A549 (cell line): ENCODE data around the gene UQCC2. TPM values are rescaled to one million over a fixed set of nuclear protein-coding genes. Genes with fewer than 3 reads are reported as not detected.

Source experiments
- ATAC-seq, 2 experiments: fragments of 200-7000 bp in 1 of 2; fragments of >200 bp in 1 of 2; cut with Nextera tagmentation in 1 of 2; cut with Tn5 transposase in 1 of 2; 3 replicates each; pipeline versions ENCODE4 v1.8.0 to v1.9.1; 2018 to 2020; ENCODE audit warnings: mild to moderate bottlenecking in 1 of 2, moderate library complexity in 1 of 2
- CTCF ChIA-PET: fragments of 300-600 bp; sonication (Branson Sonifier 250); formaldehyde crosslinking; extraction: SDS; loops from one replicate; lab custom pipeline; 2021; ENCODE audit warnings: antibody characterized with exemption, inconsistent platforms; lab: Yijun Ruan, JAX
- POLR2A ChIA-PET: fragments of 350-600 bp; formaldehyde crosslinking; extraction: SDS; loops from one replicate; lab custom pipeline; 2021; ENCODE audit warnings: antibody characterized with exemption, inconsistent platforms; lab: Yijun Ruan, JAX
- DNase-seq, 2 experiments: peaks; one replicate each; pipeline versions ENCODE4 v3.0.0 to v3.0.0-alpha.2; 2011 to 2016; ENCODE audit warnings: low read depth in 1 of 2, low spot score in 1 of 2
- FAIRE-seq: peaks from 2 replicates; lab custom pipeline; 2011; peaks lifted over from hg19 to GRCh38; lab: Jason Lieb, UNC
- H3K27ac ChIP-seq, 2 experiments: fragments of >200 bp; sonication (Bioruptor Twin); formaldehyde crosslinking; 3 replicates each; pipeline ENCODE4 v1.5.1; 2016 to 2017
- H3K4me1 ChIP-seq: fragments of >200 bp; sonication (Bioruptor Twin); formaldehyde crosslinking; 3 replicates; pipeline ENCODE4 v1.6.1; 2016
- H3K4me2 ChIP-seq: fragments of >200 bp; sonication (Bioruptor Twin); formaldehyde crosslinking; 3 replicates; pipeline ENCODE4 v1.6.1; 2016
- H3K4me3 ChIP-seq: fragments of >200 bp; sonication (Bioruptor Twin); formaldehyde crosslinking; 3 replicates; pipeline ENCODE4 v1.5.1; 2016
- H3K9me3 ChIP-seq: fragments of >200 bp; sonication (Bioruptor Twin); formaldehyde crosslinking; 3 replicates; pipeline ENCODE4 v1.6.1; 2016
- CBX8 ChIP-seq: fragments of 200-600 bp; sonication (generic); IDR thresholded peaks from 2 replicates; pipeline ENCODE4 v1.6.1; 2016
- CEBPB ChIP-seq, 2 experiments: fragments of >200 bp in 1 of 2; sonication (Bioruptor Twin) in 1 of 2; formaldehyde crosslinking in 1 of 2; IDR thresholded peaks; 2 replicates each; pipeline ENCODE4 v1.6.1; 2012 to 2016
- CHD4 ChIP-seq: fragments of 200-600 bp; sonication (generic); IDR thresholded peaks from 2 replicates; pipeline ENCODE4 v1.6.1; 2016; ENCODE audit warnings: antibody characterized with exemption, mild to moderate bottlenecking, borderline replicate concordance
- EP300 ChIP-seq, 2 experiments: fragments of >200 bp; sonication (Bioruptor Twin); formaldehyde crosslinking; IDR thresholded peaks; 2 replicates in 1 of 2; 3 replicates in 1 of 2; pipeline ENCODE4 v1.6.1; 2016 to 2017
- FOSB ChIP-seq: fragments of 250-450 bp; sonication (Bioruptor Pico); IDR thresholded peaks from 2 replicates; pipeline ENCODE4 v1.5.0; 2020; ENCODE audit warnings: mild to moderate bottlenecking, moderate library complexity
- FOXS1 ChIP-seq: fragments of 250-450 bp; sonication (Bioruptor Pico); IDR thresholded peaks from 2 replicates; pipeline ENCODE4 v1.5.0; 2020; ENCODE audit warnings: mild to moderate bottlenecking, moderate library complexity
- HDAC2 ChIP-seq: fragments of 200-600 bp; sonication (generic); IDR thresholded peaks from 2 replicates; pipeline ENCODE4 v1.6.1; 2016
- HOXA7 ChIP-seq: fragments of 250-450 bp; sonication (Bioruptor Pico); IDR thresholded peaks from 2 replicates; pipeline ENCODE4 v1.5.0; 2020; ENCODE audit warnings: mild to moderate bottlenecking, moderate library complexity
- HOXB13 ChIP-seq: fragments of 250-450 bp; sonication (Bioruptor Pico); IDR thresholded peaks from 2 replicates; pipeline ENCODE4 v1.5.0; 2020; ENCODE audit warnings: low read depth, mild to moderate bottlenecking, moderate library complexity
- HOXB5 ChIP-seq: fragments of 250-450 bp; sonication (Bioruptor Pico); IDR thresholded peaks from 2 replicates; pipeline ENCODE4 v1.5.0; 2020; ENCODE audit warnings: mild to moderate bottlenecking, moderate library complexity
- JUNB ChIP-seq: fragments of >200 bp; sonication (Bioruptor Twin); formaldehyde crosslinking; IDR thresholded peaks from 2 replicates; pipeline ENCODE4 v1.6.1; 2016
- NPAS2 ChIP-seq: fragments of 250-450 bp; sonication (Bioruptor Pico); IDR thresholded peaks from 2 replicates; pipeline ENCODE4 v1.8.0; 2022; ENCODE audit warnings: mild to moderate bottlenecking, moderate library complexity, borderline replicate concordance
- SMC3 ChIP-seq: fragments of >200 bp; sonication (Bioruptor Twin); formaldehyde crosslinking; IDR thresholded peaks from 3 replicates; pipeline ENCODE4 v1.6.1; 2018; ENCODE audit warnings: inconsistent platforms
- ZSCAN20 ChIP-seq: fragments of 250-450 bp; sonication (Bioruptor Pico); IDR thresholded peaks from 2 replicates; pipeline ENCODE4 v1.8.0; 2022; ENCODE audit warnings: mild to moderate bottlenecking, moderate library complexity
- WGBS: methylation state at CpG from one replicate; pipeline ENCODE4 v1.1.6; 2017; ENCODE audit errors: missing lambda C conversion rate; 5-methylcytosine and 5-hydroxymethylcytosine counted together
- polyA plus RNA-seq, 4 experiments: library from polyadenylated mRNA; depleted of rRNA in 3 of 4; stranded (reverse); fragments of >200 nt; fragmentation: RNase III in 1 of 4; extraction: RNeasy Plus Mini Kit Qiagen cat#74134 plus additional on column Dnase treatment in 1 of 4; gene quantifications; 2 replicates in 3 of 4; 3 replicates in 1 of 4; pipeline ENCODE4 v1.2.3, GENCODE V29; 2011 to 2017
- TF ChIP-seq, protein P1 (sequence below): fragments of >200 bp; sonication (Bioruptor Twin); formaldehyde crosslinking; IDR thresholded peaks from 3 replicates; pipeline ENCODE4 v1.5.1; 2016
- TF ChIP-seq, protein P2 (sequence below): fragments of 250-450 bp; sonication (Bioruptor Pico); IDR thresholded peaks from 2 replicates; pipeline ENCODE4 v1.5.0; 2020; ENCODE audit warnings: low read depth, mild to moderate bottlenecking, moderate library complexity
- TF ChIP-seq, protein P3 (sequence below): fragments of 250-450 bp; sonication (Bioruptor Pico); IDR thresholded peaks from 2 replicates; pipeline ENCODE4 v1.5.0; 2021; ENCODE audit warnings: mild to moderate bottlenecking, moderate library complexity, borderline replicate concordance
- TF ChIP-seq, protein P4 (sequence below): IDR thresholded peaks from 2 replicates; pipeline ENCODE4 v1.6.1; 2012
- TF ChIP-seq, protein P5 (sequence below): fragments of 200-600 bp; sonication (generic); IDR thresholded peaks from 2 replicates; pipeline ENCODE4 v1.6.1; 2016; ENCODE audit warnings: antibody characterized with exemption, mild to moderate bottlenecking, moderate library complexity

UQCC2 gene
- polyA plus RNA-seq, 2 of the 4 experiments (the other 2 are of a cell fraction): 65.5 to 82.0 TPM

DNA sequence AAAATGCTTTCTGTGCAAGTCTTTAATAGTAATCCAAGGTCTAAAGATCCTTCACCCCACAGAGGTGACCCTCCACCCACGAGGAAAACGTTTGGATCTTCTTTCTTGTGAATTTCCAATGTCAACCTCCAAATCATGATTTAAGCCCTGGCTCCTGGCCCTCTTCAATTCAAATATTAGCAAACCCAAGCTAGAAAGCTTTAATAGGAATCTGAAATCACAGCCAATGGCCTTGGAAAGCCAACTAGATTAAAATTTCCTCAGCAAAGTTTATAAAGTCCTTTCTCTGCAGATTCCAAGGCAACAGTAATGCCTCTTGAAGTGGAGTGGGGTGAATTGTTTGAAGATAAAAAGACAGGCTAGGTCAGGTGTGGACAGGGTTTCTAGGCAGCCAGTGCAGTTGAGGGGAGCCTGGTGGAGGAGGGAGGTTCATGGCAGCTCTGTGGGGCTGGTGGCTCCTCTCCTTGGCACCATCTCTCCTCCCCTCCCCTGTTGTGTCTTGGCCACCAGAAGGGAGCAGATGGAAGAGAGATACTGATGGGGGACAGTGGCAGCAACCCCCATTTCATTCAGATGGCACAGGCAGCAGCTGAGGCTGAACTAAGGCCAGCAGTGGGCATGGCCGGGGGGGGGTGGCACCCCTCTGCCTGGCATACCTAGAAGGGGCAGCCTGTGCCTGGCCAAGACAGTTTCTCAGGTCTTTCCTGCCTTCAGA lies 12.0 kb upstream of the UQCC2 start:
- ChIA-PET CTCF (interaction anchor here (1.0 to 2.9 kb wide), 6 partner anchors 12 to 68 kb away, joined by 3 to 18 read pairs (median 7); partner anchors contain the start of gene UQCC2), POLR2A (no interaction called here)
- no peak overlapping the region for H3K4me2 ChIP-seq
- 19% methylated on average over 2 of the region's 3 CpGs for WGBS
- DNase-seq: no peak
- no peak overlapping the region for H3K4me3 ChIP-seq
- no peak for ATAC-seq
- no peak overlapping the region for H3K27ac ChIP-seq
- FAIRE-seq: no peak
- H3K4me1 ChIP-seq: no peaks in the 10 kb centered on the region
- no peaks in the 10 kb centered on the region for H3K9me3 ChIP-seq
- TF ChIP-seq CBX8 (no peak), CEBPB (IDR thresholded peaks at IDR 0.05) (no peak), HOXB5 (CRISPR knock-in tag) (no peak)
- TF ChIP-seq, protein P1, sequence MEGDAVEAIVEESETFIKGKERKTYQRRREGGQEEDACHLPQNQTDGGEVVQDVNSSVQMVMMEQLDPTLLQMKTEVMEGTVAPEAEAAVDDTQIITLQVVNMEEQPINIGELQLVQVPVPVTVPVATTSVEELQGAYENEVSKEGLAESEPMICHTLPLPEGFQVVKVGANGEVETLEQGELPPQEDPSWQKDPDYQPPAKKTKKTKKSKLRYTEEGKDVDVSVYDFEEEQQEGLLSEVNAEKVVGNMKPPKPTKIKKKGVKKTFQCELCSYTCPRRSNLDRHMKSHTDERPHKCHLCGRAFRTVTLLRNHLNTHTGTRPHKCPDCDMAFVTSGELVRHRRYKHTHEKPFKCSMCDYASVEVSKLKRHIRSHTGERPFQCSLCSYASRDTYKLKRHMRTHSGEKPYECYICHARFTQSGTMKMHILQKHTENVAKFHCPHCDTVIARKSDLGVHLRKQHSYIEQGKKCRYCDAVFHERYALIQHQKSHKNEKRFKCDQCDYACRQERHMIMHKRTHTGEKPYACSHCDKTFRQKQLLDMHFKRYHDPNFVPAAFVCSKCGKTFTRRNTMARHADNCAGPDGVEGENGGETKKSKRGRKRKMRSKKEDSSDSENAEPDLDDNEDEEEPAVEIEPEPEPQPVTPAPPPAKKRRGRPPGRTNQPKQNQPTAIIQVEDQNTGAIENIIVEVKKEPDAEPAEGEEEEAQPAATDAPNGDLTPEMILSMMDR: no peak
- TF ChIP-seq, protein P2, sequence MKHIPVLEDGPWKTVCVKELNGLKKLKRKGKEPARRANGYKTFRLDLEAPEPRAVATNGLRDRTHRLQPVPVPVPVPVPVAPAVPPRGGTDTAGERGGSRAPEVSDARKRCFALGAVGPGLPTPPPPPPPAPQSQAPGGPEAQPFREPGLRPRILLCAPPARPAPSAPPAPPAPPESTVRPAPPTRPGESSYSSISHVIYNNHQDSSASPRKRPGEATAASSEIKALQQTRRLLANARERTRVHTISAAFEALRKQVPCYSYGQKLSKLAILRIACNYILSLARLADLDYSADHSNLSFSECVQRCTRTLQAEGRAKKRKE (CRISPR knock-in tag): no peak
- TF ChIP-seq, all 56 proteins: peak for 0

DNA sequence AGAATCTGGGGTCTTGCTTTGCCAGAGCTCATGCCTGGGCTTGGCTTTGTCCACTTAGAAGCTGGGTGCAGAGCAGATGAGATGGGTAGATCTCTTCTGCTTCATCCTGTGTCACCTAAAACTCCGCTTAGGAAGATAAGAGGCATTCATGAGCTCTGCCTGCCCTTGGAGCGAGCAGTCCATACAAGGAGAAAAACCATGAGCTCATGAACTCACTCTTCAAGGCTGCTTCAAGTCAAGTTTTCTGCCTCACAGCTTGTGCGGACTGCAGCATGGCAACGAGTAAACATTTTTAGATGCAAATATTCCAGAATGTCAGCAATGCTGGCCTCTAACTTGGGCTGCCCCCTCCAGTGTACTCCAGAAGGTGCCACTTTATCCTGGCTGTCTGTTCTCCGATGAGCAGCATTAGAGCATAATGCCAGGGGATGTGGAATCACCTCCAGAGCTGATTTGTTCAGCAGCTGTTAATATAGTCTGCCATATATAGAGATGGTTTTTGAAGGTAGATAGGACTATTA lies 10.7 kb upstream of the UQCC2 start:
- H3K4me2 ChIP-seq: no peak overlapping the region
- POLR2A ChIA-PET: no interaction called here
- no peaks in the 10 kb centered on the region for H3K4me1 ChIP-seq
- CTCF ChIA-PET: interaction anchor here (1.0 to 2.9 kb wide), 8 partner anchors 11 to 305 kb away, joined by 3 to 18 read pairs (median 5); partner anchors contain the start of gene UQCC2
- ATAC-seq (no peak), DNase-seq (no peak), FAIRE-seq (no peak)
- no peak overlapping the region for H3K4me3 ChIP-seq
- no peak overlapping the region for H3K27ac ChIP-seq
- 61% methylated on average over 5 of the region's 5 CpGs for WGBS
- H3K9me3 ChIP-seq: no peaks in the 10 kb centered on the region
- TF ChIP-seq JUNB: no peak

DNA sequence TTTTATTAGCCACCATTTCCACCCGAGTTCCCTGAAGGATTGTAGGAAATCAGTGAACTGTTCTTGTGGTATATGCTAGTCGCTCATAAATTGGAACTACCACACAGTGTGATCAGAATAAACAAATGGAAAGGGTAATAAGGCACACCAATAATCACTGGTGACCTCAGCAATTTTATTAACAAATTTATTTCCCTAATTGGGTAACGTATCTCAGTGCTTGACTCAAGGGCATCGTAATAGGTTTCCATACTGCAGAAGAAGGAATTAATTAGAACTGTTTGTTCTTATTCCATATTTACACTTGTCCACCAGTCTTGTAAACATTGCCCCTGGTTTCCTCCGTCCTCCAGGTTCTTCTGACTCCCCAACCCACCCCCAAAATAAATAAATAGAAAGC lies 10.0 kb upstream of the UQCC2 start:
- Histone ChIP-seq H3K4me2 (no peak overlapping the region), H3K4me3 (no peak overlapping the region), H3K4me1 (no peaks in the 10 kb centered on the region)
- FAIRE-seq (no peak), DNase-seq (no peak)
- 50% methylated on average over 5 of the region's 5 CpGs for WGBS
- ChIA-PET POLR2A (no interaction called here), CTCF (interaction anchor here (1.0 kb wide), 1 partner anchor 50 kb away, joined by 3 read pairs; no protein-coding TSS in a partner anchor)
- TF ChIP-seq FOSB (CRISPR knock-in tag) (no peak), HDAC2 (no peak), SMC3 (no peak), CEBPB (IDR thresholded peaks at IDR 0.05) (no peak), EP300 (IDR thresholded peaks at IDR 0.05) (no peak), FOXS1 (CRISPR knock-in tag) (no peak), NPAS2 (CRISPR knock-in tag) (no peak), ZSCAN20 (CRISPR knock-in tag) (no peak), CBX8 (no peak), CHD4 (no peak), HOXA7 (no peak), HOXB13 (CRISPR knock-in tag) (no peak)
- TF ChIP-seq, protein P3, sequence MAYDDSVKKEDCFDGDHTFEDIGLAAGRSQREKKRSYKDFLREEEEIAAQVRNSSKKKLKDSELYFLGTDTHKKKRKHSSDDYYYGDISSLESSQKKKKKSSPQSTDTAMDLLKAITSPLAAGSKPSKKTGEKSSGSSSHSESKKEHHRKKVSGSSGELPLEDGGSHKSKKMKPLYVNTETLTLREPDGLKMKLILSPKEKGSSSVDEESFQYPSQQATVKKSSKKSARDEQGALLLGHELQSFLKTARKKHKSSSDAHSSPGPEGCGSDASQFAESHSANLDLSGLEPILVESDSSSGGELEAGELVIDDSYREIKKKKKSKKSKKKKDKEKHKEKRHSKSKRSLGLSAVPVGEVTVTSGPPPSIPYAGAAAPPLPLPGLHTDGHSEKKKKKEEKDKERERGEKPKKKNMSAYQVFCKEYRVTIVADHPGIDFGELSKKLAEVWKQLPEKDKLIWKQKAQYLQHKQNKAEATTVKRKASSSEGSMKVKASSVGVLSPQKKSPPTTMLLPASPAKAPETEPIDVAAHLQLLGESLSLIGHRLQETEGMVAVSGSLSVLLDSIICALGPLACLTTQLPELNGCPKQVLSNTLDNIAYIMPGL (CRISPR knock-in tag): no peak
- TF ChIP-seq, protein P4, sequence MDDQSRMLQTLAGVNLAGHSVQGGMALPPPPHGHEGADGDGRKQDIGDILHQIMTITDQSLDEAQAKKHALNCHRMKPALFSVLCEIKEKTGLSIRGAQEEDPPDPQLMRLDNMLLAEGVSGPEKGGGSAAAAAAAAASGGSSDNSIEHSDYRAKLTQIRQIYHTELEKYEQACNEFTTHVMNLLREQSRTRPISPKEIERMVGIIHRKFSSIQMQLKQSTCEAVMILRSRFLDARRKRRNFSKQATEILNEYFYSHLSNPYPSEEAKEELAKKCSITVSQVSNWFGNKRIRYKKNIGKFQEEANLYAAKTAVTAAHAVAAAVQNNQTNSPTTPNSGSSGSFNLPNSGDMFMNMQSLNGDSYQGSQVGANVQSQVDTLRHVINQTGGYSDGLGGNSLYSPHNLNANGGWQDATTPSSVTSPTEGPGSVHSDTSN: no peak
- TF ChIP-seq, protein P5, sequence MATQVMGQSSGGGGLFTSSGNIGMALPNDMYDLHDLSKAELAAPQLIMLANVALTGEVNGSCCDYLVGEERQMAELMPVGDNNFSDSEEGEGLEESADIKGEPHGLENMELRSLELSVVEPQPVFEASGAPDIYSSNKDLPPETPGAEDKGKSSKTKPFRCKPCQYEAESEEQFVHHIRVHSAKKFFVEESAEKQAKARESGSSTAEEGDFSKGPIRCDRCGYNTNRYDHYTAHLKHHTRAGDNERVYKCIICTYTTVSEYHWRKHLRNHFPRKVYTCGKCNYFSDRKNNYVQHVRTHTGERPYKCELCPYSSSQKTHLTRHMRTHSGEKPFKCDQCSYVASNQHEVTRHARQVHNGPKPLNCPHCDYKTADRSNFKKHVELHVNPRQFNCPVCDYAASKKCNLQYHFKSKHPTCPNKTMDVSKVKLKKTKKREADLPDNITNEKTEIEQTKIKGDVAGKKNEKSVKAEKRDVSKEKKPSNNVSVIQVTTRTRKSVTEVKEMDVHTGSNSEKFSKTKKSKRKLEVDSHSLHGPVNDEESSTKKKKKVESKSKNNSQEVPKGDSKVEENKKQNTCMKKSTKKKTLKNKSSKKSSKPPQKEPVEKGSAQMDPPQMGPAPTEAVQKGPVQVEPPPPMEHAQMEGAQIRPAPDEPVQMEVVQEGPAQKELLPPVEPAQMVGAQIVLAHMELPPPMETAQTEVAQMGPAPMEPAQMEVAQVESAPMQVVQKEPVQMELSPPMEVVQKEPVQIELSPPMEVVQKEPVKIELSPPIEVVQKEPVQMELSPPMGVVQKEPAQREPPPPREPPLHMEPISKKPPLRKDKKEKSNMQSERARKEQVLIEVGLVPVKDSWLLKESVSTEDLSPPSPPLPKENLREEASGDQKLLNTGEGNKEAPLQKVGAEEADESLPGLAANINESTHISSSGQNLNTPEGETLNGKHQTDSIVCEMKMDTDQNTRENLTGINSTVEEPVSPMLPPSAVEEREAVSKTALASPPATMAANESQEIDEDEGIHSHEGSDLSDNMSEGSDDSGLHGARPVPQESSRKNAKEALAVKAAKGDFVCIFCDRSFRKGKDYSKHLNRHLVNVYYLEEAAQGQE: no peak
- TF ChIP-seq, all 56 proteins: peak for 0
- Histone ChIP-seq H3K9me3 (no peaks in the 10 kb centered on the region), H3K27ac (no peak overlapping the region)
- ATAC-seq: no peak
